GM12891 (cell line): Measurements from ENCODE around the gene FSTL5.

Source experiments
- POLR2AphosphoS5 ChIP-seq: IDR thresholded peaks from 2 replicates; pipeline ENCODE4 v1.6.1; 2011; ENCODE audit warnings: low read depth, low read length, control low read depth
- TAF1 ChIP-seq: IDR thresholded peaks from 2 replicates; pipeline ENCODE4 v1.6.1; 2011; ENCODE audit warnings: low read depth, low read length, control low read depth

- TF ChIP-seq POLR2AphosphoS5 = no peak
- TF ChIP-seq TAF1 = no peak
Observed at GRCh38 chr4:161893566-161893965, 270.2 kb downstream of the FSTL5 start.
